GM12865 (cell line): Measurements from ENCODE around the gene NCBP2L.

ENCODE experiments used
- DNase-seq: peaks from one replicate; pipeline ENCODE4 v3.0.0; 2010; ENCODE audit warnings: low read depth
- H3K4me3 ChIP-seq: 2 replicates; pipeline ENCODE4 v1.5.1; 2011; ENCODE audit warnings: mild to moderate bottlenecking, low read depth, low read length, control low read depth
- TF ChIP-seq, protein P1 (sequence below): IDR thresholded peaks from 2 replicates; pipeline ENCODE4 v1.5.1; 2011; ENCODE audit warnings: low read length, control low read depth, low read depth, inconsistent platforms; ENCODE audit not compliant: insufficient read depth; ENCODE audit errors: missing control alignments

The NCBP2L gene

DNA sequence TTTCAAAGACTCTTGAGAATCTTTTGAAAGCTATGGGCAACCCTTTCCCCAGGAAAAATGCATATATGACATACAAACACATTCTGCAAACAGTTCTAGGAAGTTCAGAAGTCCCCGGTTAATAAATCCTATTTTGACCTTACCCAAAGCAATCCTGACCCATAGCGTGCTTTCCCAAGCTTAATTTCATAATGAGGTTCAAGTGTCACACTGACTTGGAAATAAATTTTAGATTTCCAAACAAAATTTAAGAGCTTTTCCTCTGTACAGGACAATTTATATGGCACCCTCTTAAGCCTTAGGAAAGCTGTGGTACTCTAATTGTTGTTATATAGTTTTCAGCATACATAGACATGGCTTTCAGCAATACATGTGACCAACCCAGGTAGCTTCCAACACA is 59.4 kb downstream of the NCBP2L start:
- TF ChIP-seq, protein P1, sequence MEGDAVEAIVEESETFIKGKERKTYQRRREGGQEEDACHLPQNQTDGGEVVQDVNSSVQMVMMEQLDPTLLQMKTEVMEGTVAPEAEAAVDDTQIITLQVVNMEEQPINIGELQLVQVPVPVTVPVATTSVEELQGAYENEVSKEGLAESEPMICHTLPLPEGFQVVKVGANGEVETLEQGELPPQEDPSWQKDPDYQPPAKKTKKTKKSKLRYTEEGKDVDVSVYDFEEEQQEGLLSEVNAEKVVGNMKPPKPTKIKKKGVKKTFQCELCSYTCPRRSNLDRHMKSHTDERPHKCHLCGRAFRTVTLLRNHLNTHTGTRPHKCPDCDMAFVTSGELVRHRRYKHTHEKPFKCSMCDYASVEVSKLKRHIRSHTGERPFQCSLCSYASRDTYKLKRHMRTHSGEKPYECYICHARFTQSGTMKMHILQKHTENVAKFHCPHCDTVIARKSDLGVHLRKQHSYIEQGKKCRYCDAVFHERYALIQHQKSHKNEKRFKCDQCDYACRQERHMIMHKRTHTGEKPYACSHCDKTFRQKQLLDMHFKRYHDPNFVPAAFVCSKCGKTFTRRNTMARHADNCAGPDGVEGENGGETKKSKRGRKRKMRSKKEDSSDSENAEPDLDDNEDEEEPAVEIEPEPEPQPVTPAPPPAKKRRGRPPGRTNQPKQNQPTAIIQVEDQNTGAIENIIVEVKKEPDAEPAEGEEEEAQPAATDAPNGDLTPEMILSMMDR, result no peak

DNA sequence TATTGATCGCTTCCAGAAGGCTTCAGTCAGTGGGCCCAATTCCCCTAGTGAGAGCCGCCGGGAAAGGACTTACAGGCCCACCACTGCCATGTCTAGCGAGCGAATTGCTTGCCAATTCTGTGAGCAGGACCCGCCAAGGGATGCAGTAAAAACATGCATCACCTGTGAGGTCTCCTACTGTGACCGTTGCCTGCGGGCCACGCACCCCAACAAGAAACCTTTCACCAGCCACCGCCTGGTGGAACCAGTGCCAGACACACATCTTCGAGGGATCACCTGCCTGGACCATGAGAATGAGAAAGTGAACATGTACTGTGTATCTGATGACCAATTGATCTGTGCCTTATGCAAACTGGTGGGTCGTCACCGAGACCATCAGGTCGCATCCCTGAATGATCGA is 63.4 kb downstream of the NCBP2L start:
- no peak overlapping the region for H3K4me3 ChIP-seq
- TF ChIP-seq, protein P1, result no peak
- DNase-seq, result no peak

More for the DNA sequence above, 59.4 kb downstream of the NCBP2L start:
- no peak overlapping the region for H3K4me3 ChIP-seq
- DNase-seq, result no peak

DNA sequence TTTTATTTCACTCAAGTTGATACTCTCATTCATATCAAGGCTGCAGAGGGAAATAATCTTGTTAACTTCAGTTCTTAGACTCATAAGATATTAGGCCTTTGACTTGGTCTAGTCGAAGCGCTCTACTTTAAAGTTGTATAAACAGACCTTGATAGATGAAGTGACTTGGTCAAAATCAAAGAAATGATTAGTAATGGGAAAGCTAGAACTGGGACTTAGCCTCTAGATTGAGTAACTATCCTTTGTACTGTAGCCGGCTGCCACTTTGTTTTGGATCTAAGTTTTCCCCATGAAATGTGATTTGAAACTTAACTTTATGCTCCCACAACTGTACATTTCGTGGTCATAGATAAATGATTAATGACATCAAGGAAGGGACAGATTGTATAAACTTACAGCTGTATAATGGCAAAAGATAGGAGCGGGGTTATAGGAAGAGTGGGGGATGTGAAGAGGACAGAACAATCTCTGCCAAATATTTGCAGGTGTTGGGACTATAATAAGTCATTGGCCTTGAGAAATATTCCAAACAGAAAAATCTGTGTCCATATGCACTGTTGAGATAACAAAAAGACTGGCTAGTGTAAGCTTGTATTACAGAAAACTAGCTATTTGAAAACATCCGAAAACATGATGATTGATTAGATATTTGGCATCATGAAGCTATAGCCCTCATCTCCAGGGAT is 65.3 kb downstream of the NCBP2L start:
- TF ChIP-seq, protein P1, result no peak
- H3K4me3 ChIP-seq, result no peak overlapping the region
- no peak for DNase-seq
